PC-3 (cell line): ENCODE data around the gene HHIP. TPM values are rescaled to one million over a fixed set of nuclear protein-coding genes. Genes with fewer than 3 reads are reported as not detected.

Source experiments
- ATAC-seq: fragments of 200-7000 bp; cut with Tn5 transposase; 2 replicates; pipeline ENCODE4 v1.9.1; 2020; ENCODE audit warnings: mild to moderate bottlenecking, moderate library complexity
- BruUV-seq: library from RNA; stranded (reverse); fragments of 400-500 nt; replicated peaks from 2 replicates; lab custom pipeline; 2021; lab: Mats Ljungman, UMichigan
- CTCF ChIA-PET: fragments of 300-600 bp; sonication (Branson Sonifier 250); formaldehyde crosslinking; loops from one replicate; lab custom pipeline; 2022; ENCODE audit warnings: antibody characterized with exemption; lab: Charles Lee
- POLR2A ChIA-PET: fragments of 300-600 bp; sonication (Branson Sonifier 250); formaldehyde crosslinking; loops from one replicate; lab custom pipeline; 2022; ENCODE audit warnings: antibody characterized with exemption; ENCODE audit not compliant: unreplicated experiment; lab: Charles Lee
- DNase-seq: peaks from one replicate; pipeline ENCODE4 v3.0.0-alpha.2; 2015
- H2AFZ ChIP-seq: fragments of 300-600 bp; sonication (generic); 2 replicates; pipeline ENCODE4 v1.6.0; 2016; ENCODE audit warnings: antibody characterized with exemption, low read length
- H3F3A ChIP-seq: fragments of 300-600 bp; sonication (generic); one replicate; pipeline ENCODE4 v1.6.0; 2017; ENCODE audit warnings: antibody characterized with exemption, low read length, control low read depth, mild to moderate bottlenecking; ENCODE audit not compliant: unreplicated experiment
- H3K27ac ChIP-seq: fragments of 300-600 bp; sonication (generic); 2 replicates; pipeline ENCODE4 v1.5.1; 2016; ENCODE audit warnings: mild to moderate bottlenecking, low read length
- H3K27me3 ChIP-seq: fragments of 300-600 bp; sonication (generic); 2 replicates; pipeline ENCODE4 v1.6.1; 2016; ENCODE audit warnings: low read length, mixed read lengths
- H3K36me3 ChIP-seq: fragments of 300-600 bp; sonication (generic); 2 replicates; pipeline ENCODE4 v1.6.1; 2016; ENCODE audit warnings: low read depth, mixed run types, low read length, mixed read lengths
- H3K4me1 ChIP-seq: fragments of 300-600 bp; sonication (generic); 2 replicates; pipeline ENCODE4 v1.5.1; 2016; ENCODE audit warnings: low read length; ENCODE audit not compliant: insufficient read depth
- H3K4me2 ChIP-seq: fragments of 300-600 bp; sonication (generic); 2 replicates; pipeline ENCODE4 v1.6.0; 2016; ENCODE audit warnings: low read length
- H3K4me3 ChIP-seq: fragments of 300-600 bp; sonication (generic); 2 replicates; pipeline ENCODE4 v1.5.1; 2016; ENCODE audit warnings: mild to moderate bottlenecking, low read length, mixed read lengths
- H3K79me2 ChIP-seq: fragments of 300-600 bp; sonication (generic); 2 replicates; pipeline ENCODE4 v1.6.1; 2017; ENCODE audit warnings: low read length, mixed read lengths
- H3K9ac ChIP-seq: fragments of 300-600 bp; sonication (generic); 2 replicates; pipeline ENCODE4 v1.6.0; 2016; ENCODE audit warnings: mild to moderate bottlenecking, low read length
- H3K9me2 ChIP-seq: fragments of 300-600 bp; sonication (generic); replicated peaks from 2 replicates; pipeline ENCODE4 v1.6.1; 2016; ENCODE audit warnings: mixed run types, low read length, mixed read lengths
- H3K9me3 ChIP-seq: fragments of 300-600 bp; sonication (generic); 2 replicates; pipeline ENCODE4 v1.6.1; 2016; ENCODE audit warnings: low read length, mixed read lengths
- H4K20me1 ChIP-seq: fragments of 300-600 bp; sonication (generic); 2 replicates; pipeline ENCODE4 v1.6.1; 2016; ENCODE audit warnings: low read length, mixed read lengths
- EZH2 ChIP-seq: fragments of 300-600 bp; sonication (generic); IDR thresholded peaks from one replicate; pipeline ENCODE4 v1.6.1; 2017; ENCODE audit warnings: antibody characterized with exemption, mild to moderate bottlenecking, low read length; ENCODE audit not compliant: unreplicated experiment
- EZH2phosphoT487 ChIP-seq: fragments of 300-600 bp; sonication (generic); IDR thresholded peaks from 2 replicates; pipeline ENCODE4 v1.6.1; 2018; ENCODE audit warnings: mild to moderate bottlenecking, antibody characterized with exemption, low read length, borderline replicate concordance
- intact Hi-C: fragments of 100-400 bp; cut with micrococcal nuclease; formaldehyde crosslinking; loops from 2 replicates; pipeline ENCODE4 v1.9.0; 2023
- total RNA-seq: library from RNA; depleted of rRNA; stranded (reverse); fragments of >200 nt; gene quantifications from 2 replicates; pipeline ENCODE4 v1.2.3, GENCODE V29; 2014
- TF ChIP-seq, protein P1 (sequence below): fragments of 300-600 bp; sonication (generic); conservative IDR thresholded peaks from 2 replicates; pipeline ENCODE4 v1.5.1; 2017; ENCODE audit warnings: antibody characterized with exemption, low read depth, mild to moderate bottlenecking, low read length

The HHIP gene
- total RNA-seq, 1 experiment from 2014 or later, result 1.2 TPM

DNA sequence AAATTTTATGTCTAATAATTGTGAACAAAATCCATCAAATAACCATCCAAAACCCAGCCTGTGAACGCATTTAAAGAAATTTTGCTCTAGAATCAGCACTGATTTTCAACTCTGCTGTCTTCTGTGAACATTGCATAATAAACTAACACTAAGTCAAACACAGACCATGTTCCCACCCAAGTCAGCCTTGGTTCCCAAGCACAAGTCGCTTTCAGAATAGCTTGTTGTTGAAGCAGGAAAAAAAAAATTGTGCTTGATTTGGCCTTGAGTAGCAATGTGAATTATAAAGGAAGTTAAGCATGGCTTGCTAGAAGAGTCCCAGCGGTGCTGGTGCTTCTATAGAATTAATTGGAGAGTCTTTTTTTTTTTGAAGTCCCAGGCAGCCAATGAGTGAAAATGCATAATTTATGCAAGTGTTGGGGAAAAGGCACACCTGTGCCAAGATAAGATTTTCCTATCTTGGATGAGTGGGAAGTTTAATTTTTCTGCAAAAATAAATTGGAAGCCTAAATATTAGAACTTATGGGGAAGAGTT, 42.1 kb downstream of the HHIP start:
- H3K79me2 ChIP-seq, result no peaks in the 10 kb centered on the region
- H3K9me2 ChIP-seq, result no peaks in the 10 kb centered on the region
- H3K9ac ChIP-seq, result no peak overlapping the region
- no peaks in the 10 kb centered on the region for H3K9me3 ChIP-seq
- no TSS peak for BruUV-seq
- no peak overlapping the region for H3K4me3 ChIP-seq
- no peak for DNase-seq
- no peaks in the 10 kb centered on the region for H3F3A ChIP-seq
- TF ChIP-seq EZH2 (no peak), EZH2phosphoT487 (no peak)
- TF ChIP-seq, protein P1, sequence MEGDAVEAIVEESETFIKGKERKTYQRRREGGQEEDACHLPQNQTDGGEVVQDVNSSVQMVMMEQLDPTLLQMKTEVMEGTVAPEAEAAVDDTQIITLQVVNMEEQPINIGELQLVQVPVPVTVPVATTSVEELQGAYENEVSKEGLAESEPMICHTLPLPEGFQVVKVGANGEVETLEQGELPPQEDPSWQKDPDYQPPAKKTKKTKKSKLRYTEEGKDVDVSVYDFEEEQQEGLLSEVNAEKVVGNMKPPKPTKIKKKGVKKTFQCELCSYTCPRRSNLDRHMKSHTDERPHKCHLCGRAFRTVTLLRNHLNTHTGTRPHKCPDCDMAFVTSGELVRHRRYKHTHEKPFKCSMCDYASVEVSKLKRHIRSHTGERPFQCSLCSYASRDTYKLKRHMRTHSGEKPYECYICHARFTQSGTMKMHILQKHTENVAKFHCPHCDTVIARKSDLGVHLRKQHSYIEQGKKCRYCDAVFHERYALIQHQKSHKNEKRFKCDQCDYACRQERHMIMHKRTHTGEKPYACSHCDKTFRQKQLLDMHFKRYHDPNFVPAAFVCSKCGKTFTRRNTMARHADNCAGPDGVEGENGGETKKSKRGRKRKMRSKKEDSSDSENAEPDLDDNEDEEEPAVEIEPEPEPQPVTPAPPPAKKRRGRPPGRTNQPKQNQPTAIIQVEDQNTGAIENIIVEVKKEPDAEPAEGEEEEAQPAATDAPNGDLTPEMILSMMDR, result no peak
- intact Hi-C loops, result no loop called here
- H2AFZ ChIP-seq, result no peak overlapping the region
- H3K27ac ChIP-seq, result no peak overlapping the region
- ChIA-PET POLR2A (no interaction called here), CTCF (no interaction called here)
- H3K27me3 ChIP-seq, result peaks cover 4% of the 10 kb centered on the region; the same call in 1 of the 2 replicates
- H3K4me1 ChIP-seq, result no peaks in the 10 kb centered on the region
- H3K36me3 ChIP-seq, result no peaks in the 10 kb centered on the region
- H4K20me1 ChIP-seq, result no peaks in the 10 kb centered on the region
- ATAC-seq, result no peak
- no peak overlapping the region for H3K4me2 ChIP-seq

DNA sequence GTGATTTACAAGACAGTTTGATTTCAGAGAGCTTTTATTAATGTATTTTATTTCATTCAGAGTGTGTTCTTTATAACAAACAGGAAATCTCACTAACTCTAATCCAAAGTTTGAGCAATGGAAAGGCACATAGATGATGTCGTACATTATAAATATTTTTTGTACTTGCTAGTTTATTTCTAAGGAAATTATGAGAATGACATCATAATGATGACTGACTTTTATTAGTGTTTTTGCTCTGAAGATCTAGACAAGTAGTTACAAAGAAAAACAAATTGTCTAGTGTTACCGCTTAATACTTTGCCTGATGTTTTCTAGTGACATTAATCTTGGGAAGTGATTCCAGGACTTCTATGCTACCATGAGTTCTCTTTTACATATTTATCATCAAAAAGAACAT, 43.2 kb downstream of the HHIP start:
- no peak for ATAC-seq
- BruUV-seq, result no TSS peak
- no peaks in the 10 kb centered on the region for H3K79me2 ChIP-seq

DNA sequence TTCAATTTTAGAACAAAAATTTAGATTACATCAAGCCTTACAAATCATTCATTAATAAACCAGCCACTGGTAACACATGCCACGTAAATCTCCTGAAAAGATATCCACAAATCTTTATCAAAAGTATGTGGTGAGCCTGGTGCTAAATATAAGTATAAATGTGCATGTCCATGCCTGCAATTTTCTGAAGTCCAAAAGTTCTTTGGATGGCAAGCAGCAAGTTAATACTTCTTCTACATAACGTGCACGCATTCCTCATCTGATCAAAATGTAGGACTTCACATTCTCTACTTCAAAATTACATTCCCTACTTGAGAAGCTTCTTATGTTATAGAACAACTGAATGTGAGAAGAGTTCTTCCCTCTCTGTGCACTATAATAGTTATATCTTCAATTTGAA, 49.8 kb downstream of the HHIP start:
- H4K20me1 ChIP-seq, result no peaks in the 10 kb centered on the region
- H3K27me3 ChIP-seq, result 0 out of 2 replicates have a peak, but pooled peaks cover 10% of the 10 kb centered on the region
- ATAC-seq (no peak), DNase-seq (no peak)
- peaks cover 10% of the 10 kb centered on the region; the same call in 1 of the 2 replicates for H3K4me1 ChIP-seq
- no peak overlapping the region for H3K27ac ChIP-seq
- no peak overlapping the region for H3K4me2 ChIP-seq
- no peak overlapping the region for H3K4me3 ChIP-seq
- no TSS peak for BruUV-seq
- ChIA-PET CTCF (no interaction called here), POLR2A (no interaction called here)
- no peaks in the 10 kb centered on the region for H3K9me2 ChIP-seq
- no peaks in the 10 kb centered on the region for H3F3A ChIP-seq
- H3K9me3 ChIP-seq, result no peaks in the 10 kb centered on the region
- no peak overlapping the region for H2AFZ ChIP-seq
- no peaks in the 10 kb centered on the region for H3K79me2 ChIP-seq
- no peak overlapping the region for H3K9ac ChIP-seq
- intact Hi-C loops, result no loop called here
- no peak for TF ChIP-seq EZH2
- TF ChIP-seq EZH2phosphoT487, result no peak
- TF ChIP-seq, protein P1, result no peak
- no peaks in the 10 kb centered on the region for H3K36me3 ChIP-seq

More for the DNA sequence above, 43.2 kb downstream of the HHIP start:
- Histone ChIP-seq H4K20me1 (no peaks in the 10 kb centered on the region), H3K4me3 (no peak overlapping the region), H3K4me2 (no peak overlapping the region), H3K4me1 (no peaks in the 10 kb centered on the region), H2AFZ (no peak overlapping the region), H3K27ac (no peak overlapping the region), H3F3A (no peaks in the 10 kb centered on the region), H3K9ac (no peak overlapping the region), H3K36me3 (no peaks in the 10 kb centered on the region), H3K9me2 (no peaks in the 10 kb centered on the region), H3K9me3 (no peaks in the 10 kb centered on the region), H3K27me3 (peaks cover 4% of the 10 kb centered on the region; the same call in 1 of the 2 replicates)
- DNase-seq, result no peak
- TF ChIP-seq EZH2phosphoT487 (no peak), EZH2 (no peak)
- TF ChIP-seq, protein P1, result no peak
- intact Hi-C loops, result no loop called here
- POLR2A ChIA-PET, result no interaction called here
- CTCF ChIA-PET, result no interaction called here
